AG04450 (cell line): ENCODE measurements around the gene PRELP. TPM values are rescaled to one million over a fixed set of nuclear protein-coding genes. Genes with fewer than 3 reads are reported as not detected.

Source experiments
- CTCF ChIA-PET: fragments of 300-600, 350-600 bp; formaldehyde crosslinking; extraction: SDS; loops from one replicate; lab custom pipeline; 2022; ENCODE audit warnings: antibody characterized with exemption, inconsistent platforms; lab: Charles Lee
- POLR2A ChIA-PET: fragments of 350-600 bp; formaldehyde crosslinking; extraction: SDS; loops from one replicate; lab custom pipeline; 2021; ENCODE audit warnings: antibody characterized with exemption, inconsistent platforms; lab: Yijun Ruan, JAX
- DNase-seq: peaks from one replicate; pipeline ENCODE4 v3.0.0-alpha.2; 2011; ENCODE audit warnings: low read depth, low spot score
- H3K27ac ChIP-seq: one replicate; pipeline ENCODE4 v1.5.1; 2012; ENCODE audit warnings: low read depth, low read length, control low read depth
- H3K27me3 ChIP-seq: one replicate; pipeline ENCODE4 v1.6.0; 2012; ENCODE audit warnings: low read length; ENCODE audit not compliant: control insufficient read depth, insufficient read depth
- H3K4me3 ChIP-seq: 2 replicates; pipeline ENCODE4 v1.5.1; 2011; ENCODE audit warnings: mild to moderate bottlenecking, low read depth, low read length, control low read depth
- H3K9me3 ChIP-seq: 2 replicates; pipeline ENCODE4 v1.5.1; 2012; ENCODE audit warnings: low read length; ENCODE audit not compliant: control insufficient read depth, insufficient read depth
- CTCF ChIP-seq: IDR thresholded peaks from 2 replicates; pipeline ENCODE4 v1.5.1; 2011; ENCODE audit warnings: low read depth, low read length, control low read depth, inconsistent platforms
- polyA plus RNA-seq: library from polyadenylated mRNA; depleted of rRNA; stranded (reverse); fragments of >200 nt; gene quantifications from 2 replicates; pipeline ENCODE4 v1.2.3, GENCODE V29; 2011

The PRELP gene
- polyA plus RNA-seq, 1 experiment, result 0.68 TPM

- Histone ChIP-seq H3K27me3 (no peaks in the 10 kb centered on the region), H3K9me3 (no peaks in the 10 kb centered on the region), H3K4me3 (no peak overlapping the region), H3K27ac (no peak overlapping the region)
- ChIA-PET POLR2A (no interaction called here), CTCF (interaction anchor here (0.6 kb wide), 1 partner anchor 16 kb away, joined by 3 read pairs; no protein-coding TSS in a partner anchor)
- no peak for TF ChIP-seq CTCF
- no peak for DNase-seq
Measured at GRCh38 chr1:203522237-203522636, 46.6 kb downstream of the PRELP start.

GRCh38 chr1:203523667-203524066 lies 48.1 kb downstream of the PRELP start:
- Histone ChIP-seq H3K9me3 (no peaks in the 10 kb centered on the region), H3K27me3 (no peaks in the 10 kb centered on the region), H3K4me3 (no peak overlapping the region), H3K27ac (no peak overlapping the region)
- POLR2A ChIA-PET, result no interaction called here
- CTCF ChIA-PET, result no interaction called here
- no peak for TF ChIP-seq CTCF
- no peak for DNase-seq

GRCh38 chr1:203524152-203524551 lies 48.5 kb downstream of the PRELP start:
- Histone ChIP-seq H3K9me3 (no peaks in the 10 kb centered on the region), H3K27me3 (no peaks in the 10 kb centered on the region), H3K4me3 (no peak overlapping the region), H3K27ac (no peak overlapping the region)
- no peak for DNase-seq
- POLR2A ChIA-PET, result interaction anchor here (0.6 kb wide), 1 partner anchor 147 kb away, joined by 8 read pairs; no protein-coding TSS in a partner anchor
- CTCF ChIA-PET, result interaction anchor here (0.6 kb wide), 1 partner anchor 101 kb away, joined by 4 read pairs; no protein-coding TSS in a partner anchor
- TF ChIP-seq CTCF, result no peak

- H3K9me3 ChIP-seq, result no peaks in the 10 kb centered on the region
- H3K4me3 ChIP-seq, result no peak overlapping the region
- no peak for DNase-seq
- H3K27ac ChIP-seq, result no peak overlapping the region
- H3K27me3 ChIP-seq, result no peaks in the 10 kb centered on the region
- ChIA-PET POLR2A (no interaction called here), CTCF (interaction anchor here (0.6 kb wide), 1 partner anchor 101 kb away, joined by 4 read pairs; no protein-coding TSS in a partner anchor)
- no peak for TF ChIP-seq CTCF
Measured at GRCh38 chr1:203524824-203525223, 49.2 kb downstream of the PRELP start.

GRCh38 chr1:203525685-203526084 lies 50.1 kb downstream of the PRELP start:
- H3K4me3 ChIP-seq, result no peak overlapping the region
- ChIA-PET POLR2A (interaction anchor here (0.6 kb wide), 1 partner anchor 14 kb away, joined by 10 read pairs; no protein-coding TSS in a partner anchor), CTCF (no interaction called here)
- H3K27me3 ChIP-seq, result no peaks in the 10 kb centered on the region
- H3K27ac ChIP-seq, result no peak overlapping the region
- no peaks in the 10 kb centered on the region for H3K9me3 ChIP-seq
- TF ChIP-seq CTCF, result no peak
- no peak for DNase-seq
